ENCODE data around the gene APLP1. TPM values are rescaled to one million over a fixed set of nuclear protein-coding genes. Genes with fewer than 3 reads are reported as not detected.

APLP1 gene
- total and polyA plus RNA-seq, 2 experiments from 2014 or later = 30.2 to 36.0 TPM

- ATAC-seq (no peak), DNase-seq (ENCODE audit: low spot score) (no peak)
- H4K20me1 ChIP-seq (replicated peaks; ENCODE audit: insufficient read depth) = no peaks in the 10 kb centered on the region
- no peaks in the 10 kb centered on the region for H3K36me3 ChIP-seq (ENCODE audit: insufficient read depth)
- H3K9me2 ChIP-seq (ENCODE audit: insufficient read depth) = no peaks in the 10 kb centered on the region
- peak within 1 kb of the TSS; percentile 64 for H3K4me3 Mint-ChIP-seq
- H3K36me3 Mint-ChIP-seq (ENCODE audit: low read depth) = no peaks in the 10 kb centered on the region
- peaks cover 24% of the 10 kb centered on the region for H3K4me1 ChIP-seq (ENCODE audit: insufficient read depth)
- peaks cover 38% of the 10 kb centered on the region for H3K27me3 Mint-ChIP-seq (ENCODE audit: insufficient read depth, low read depth, poor library complexity)
- peaks cover 21% of the 10 kb centered on the region for H3K27me3 ChIP-seq (ENCODE audit: insufficient read depth)
- 0 out of 2 replicates have a peak, but pooled peaks cover 3% of the 10 kb centered on the region for H3F3A ChIP-seq (replicated peaks; ENCODE audit: low read depth)
- H3K4me2 ChIP-seq = peak within 1 kb of the TSS; percentile 70
- H3K79me2 ChIP-seq (replicated peaks; ENCODE audit: insufficient read depth) = no peaks in the 10 kb centered on the region
- no peak for TF ChIP-seq POLR2AphosphoS5 (IDR thresholded peaks at IDR 0.05; ENCODE audit: low read depth)
- no peak for TF ChIP-seq EZH2 (IDR thresholded peaks at IDR 0.05; ENCODE audit: low read depth, unreplicated experiment)
- TF ChIP-seq STAT1 (IDR thresholded peaks at IDR 0.05; ENCODE audit: unreplicated experiment) = no peak
- TF ChIP-seq REST (IDR thresholded peaks at IDR 0.05; ENCODE audit: unreplicated experiment) = no peak
- TF ChIP-seq NANOG (IDR thresholded peaks at IDR 0.05; ENCODE audit: borderline replicate concordance) = no peak
- TF ChIP-seq, protein P1, sequence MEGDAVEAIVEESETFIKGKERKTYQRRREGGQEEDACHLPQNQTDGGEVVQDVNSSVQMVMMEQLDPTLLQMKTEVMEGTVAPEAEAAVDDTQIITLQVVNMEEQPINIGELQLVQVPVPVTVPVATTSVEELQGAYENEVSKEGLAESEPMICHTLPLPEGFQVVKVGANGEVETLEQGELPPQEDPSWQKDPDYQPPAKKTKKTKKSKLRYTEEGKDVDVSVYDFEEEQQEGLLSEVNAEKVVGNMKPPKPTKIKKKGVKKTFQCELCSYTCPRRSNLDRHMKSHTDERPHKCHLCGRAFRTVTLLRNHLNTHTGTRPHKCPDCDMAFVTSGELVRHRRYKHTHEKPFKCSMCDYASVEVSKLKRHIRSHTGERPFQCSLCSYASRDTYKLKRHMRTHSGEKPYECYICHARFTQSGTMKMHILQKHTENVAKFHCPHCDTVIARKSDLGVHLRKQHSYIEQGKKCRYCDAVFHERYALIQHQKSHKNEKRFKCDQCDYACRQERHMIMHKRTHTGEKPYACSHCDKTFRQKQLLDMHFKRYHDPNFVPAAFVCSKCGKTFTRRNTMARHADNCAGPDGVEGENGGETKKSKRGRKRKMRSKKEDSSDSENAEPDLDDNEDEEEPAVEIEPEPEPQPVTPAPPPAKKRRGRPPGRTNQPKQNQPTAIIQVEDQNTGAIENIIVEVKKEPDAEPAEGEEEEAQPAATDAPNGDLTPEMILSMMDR (conservative IDR thresholded peaks at IDR 0.05; ENCODE audit: low read depth in 2 of 2) = no peak
- TF ChIP-seq, protein P2, sequence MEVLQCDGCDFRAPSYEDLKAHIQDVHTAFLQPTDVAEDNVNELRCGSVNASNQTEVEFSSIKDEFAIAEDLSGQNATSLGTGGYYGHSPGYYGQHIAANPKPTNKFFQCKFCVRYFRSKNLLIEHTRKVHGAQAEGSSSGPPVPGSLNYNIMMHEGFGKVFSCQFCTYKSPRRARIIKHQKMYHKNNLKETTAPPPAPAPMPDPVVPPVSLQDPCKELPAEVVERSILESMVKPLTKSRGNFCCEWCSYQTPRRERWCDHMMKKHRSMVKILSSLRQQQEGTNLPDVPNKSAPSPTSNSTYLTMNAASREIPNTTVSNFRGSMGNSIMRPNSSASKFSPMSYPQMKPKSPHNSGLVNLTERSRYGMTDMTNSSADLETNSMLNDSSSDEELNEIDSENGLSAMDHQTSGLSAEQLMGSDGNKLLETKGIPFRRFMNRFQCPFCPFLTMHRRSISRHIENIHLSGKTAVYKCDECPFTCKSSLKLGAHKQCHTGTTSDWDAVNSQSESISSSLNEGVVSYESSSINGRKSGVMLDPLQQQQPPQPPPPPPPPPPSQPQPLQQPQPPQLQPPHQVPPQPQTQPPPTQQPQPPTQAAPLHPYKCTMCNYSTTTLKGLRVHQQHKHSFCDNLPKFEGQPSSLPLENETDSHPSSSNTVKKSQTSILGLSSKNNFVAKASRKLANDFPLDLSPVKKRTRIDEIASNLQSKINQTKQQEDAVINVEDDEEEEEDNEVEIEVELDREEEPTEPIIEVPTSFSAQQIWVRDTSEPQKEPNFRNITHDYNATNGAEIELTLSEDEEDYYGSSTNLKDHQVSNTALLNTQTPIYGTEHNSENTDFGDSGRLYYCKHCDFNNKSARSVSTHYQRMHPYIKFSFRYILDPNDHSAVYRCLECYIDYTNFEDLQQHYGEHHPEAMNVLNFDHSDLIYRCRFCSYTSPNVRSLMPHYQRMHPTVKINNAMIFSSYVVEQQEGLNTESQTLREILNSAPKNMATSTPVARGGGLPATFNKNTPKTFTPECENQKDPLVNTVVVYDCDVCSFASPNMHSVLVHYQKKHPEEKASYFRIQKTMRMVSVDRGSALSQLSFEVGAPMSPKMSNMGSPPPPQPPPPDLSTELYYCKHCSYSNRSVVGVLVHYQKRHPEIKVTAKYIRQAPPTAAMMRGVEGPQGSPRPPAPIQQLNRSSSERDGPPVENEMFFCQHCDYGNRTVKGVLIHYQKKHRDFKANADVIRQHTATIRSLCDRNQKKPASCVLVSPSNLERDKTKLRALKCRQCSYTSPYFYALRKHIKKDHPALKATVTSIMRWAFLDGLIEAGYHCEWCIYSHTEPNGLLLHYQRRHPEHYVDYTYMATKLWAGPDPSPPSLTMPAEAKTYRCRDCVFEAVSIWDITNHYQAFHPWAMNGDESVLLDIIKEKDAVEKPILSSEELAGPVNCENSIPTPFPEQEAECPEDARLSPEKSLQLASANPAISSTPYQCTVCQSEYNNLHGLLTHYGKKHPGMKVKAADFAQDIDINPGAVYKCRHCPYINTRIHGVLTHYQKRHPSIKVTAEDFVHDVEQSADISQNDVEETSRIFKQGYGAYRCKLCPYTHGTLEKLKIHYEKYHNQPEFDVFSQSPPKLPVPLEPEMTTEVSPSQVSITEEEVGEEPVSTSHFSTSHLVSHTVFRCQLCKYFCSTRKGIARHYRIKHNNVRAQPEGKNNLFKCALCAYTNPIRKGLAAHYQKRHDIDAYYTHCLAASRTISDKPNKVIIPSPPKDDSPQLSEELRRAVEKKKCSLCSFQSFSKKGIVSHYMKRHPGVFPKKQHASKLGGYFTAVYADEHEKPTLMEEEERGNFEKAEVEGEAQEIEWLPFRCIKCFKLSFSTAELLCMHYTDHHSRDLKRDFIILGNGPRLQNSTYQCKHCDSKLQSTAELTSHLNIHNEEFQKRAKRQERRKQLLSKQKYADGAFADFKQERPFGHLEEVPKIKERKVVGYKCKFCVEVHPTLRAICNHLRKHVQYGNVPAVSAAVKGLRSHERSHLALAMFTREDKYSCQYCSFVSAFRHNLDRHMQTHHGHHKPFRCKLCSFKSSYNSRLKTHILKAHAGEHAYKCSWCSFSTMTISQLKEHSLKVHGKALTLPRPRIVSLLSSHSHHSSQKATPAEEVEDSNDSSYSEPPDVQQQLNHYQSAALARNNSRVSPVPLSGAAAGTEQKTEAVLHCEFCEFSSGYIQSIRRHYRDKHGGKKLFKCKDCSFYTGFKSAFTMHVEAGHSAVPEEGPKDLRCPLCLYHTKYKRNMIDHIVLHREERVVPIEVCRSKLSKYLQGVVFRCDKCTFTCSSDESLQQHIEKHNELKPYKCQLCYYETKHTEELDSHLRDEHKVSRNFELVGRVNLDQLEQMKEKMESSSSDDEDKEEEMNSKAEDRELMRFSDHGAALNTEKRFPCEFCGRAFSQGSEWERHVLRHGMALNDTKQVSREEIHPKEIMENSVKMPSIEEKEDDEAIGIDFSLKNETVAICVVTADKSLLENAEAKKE (CRISPR knock-in tag; IDR thresholded peaks at IDR 0.05) = no peak
- TF ChIP-seq JUNB (IDR thresholded peaks at IDR 0.05; ENCODE audit: unreplicated experiment) = no peak
- TF ChIP-seq ZNF114 (CRISPR knock-in tag; IDR thresholded peaks at IDR 0.05) = no peak
- no peak for TF ChIP-seq CREB1 (CRISPR knock-in tag; IDR thresholded peaks at IDR 0.05; ENCODE audit: low read depth)
- no peak for TF ChIP-seq ZNF331 (CRISPR knock-in tag; IDR thresholded peaks at IDR 0.05; ENCODE audit: low read depth)
- no peak for TF ChIP-seq EZH2phosphoT487 (IDR thresholded peaks at IDR 0.05; ENCODE audit: unreplicated experiment)
- no peak for TF ChIP-seq ETS1 (IDR thresholded peaks at IDR 0.05)
- no peaks in the 10 kb centered on the region for H3K9me3 Mint-ChIP-seq
- no peak within 1 kb of the TSS for H3K27ac Mint-ChIP-seq
- peak within 1 kb of the TSS; percentile 48 for H3K4me3 ChIP-seq
- no peak within 1 kb of the TSS for H3K27ac ChIP-seq (ENCODE audit: low read depth)
- peak within 1 kb of the TSS; percentile 97 for H2AFZ ChIP-seq
- peaks cover 27% of the 10 kb centered on the region for H3K4me1 Mint-ChIP-seq
These were observed 16.2 kb upstream of the APLP1 start, which contains the start of gene NPHS1 for GRCh38 chr19:35852029-35852780. Gene NPHS1 (minus strand): TSS chr19:35852504. CDS start chr19:35851837, 667 bp downstream.

Data from GM23338 (cell line).